SIG-M5 treated with dmso at 0.1 percent for 504 hours (cell line): ENCODE results near the gene CERS5.

Experiments
- DNase-seq: peaks from one replicate; lab custom pipeline; 2025; ENCODE audit not compliant: unreplicated experiment; lab: John Stamatoyannopoulos, UW

CERS5 gene

GRCh38 chr12:50079771-50080170, 87.4 kb downstream of the CERS5 start:
- DNase-seq = no peak
